IMR-90 (cell line): Measurements from ENCODE around the gene AP4B1. TPM values are rescaled to one million over a fixed set of nuclear protein-coding genes. Genes with fewer than 3 reads are reported as not detected.

Experiments
- ATAC-seq: fragments of 200-7000 bp; cut with Tn5 transposase; 2 replicates; pipeline ENCODE4 v1.9.1; 2020; ENCODE audit warnings: low read depth, mild to moderate bottlenecking, moderate library complexity
- BruUV-seq: library from RNA; stranded (reverse); fragments of 400-500 nt; replicated peaks from 2 replicates; lab custom pipeline; 2021; lab: Mats Ljungman, UMichigan
- CTCF ChIA-PET: fragments of 300-600 bp; formaldehyde crosslinking; extraction: SDS; loops from one replicate; lab custom pipeline; 2021; ENCODE audit warnings: antibody characterized with exemption; lab: Yijun Ruan, JAX
- POLR2A ChIA-PET: fragments of 300-600 bp; sonication (Branson Sonifier 250); formaldehyde crosslinking; loops from one replicate; lab custom pipeline; 2022; ENCODE audit warnings: antibody characterized with exemption; ENCODE audit not compliant: unreplicated experiment; lab: Charles Lee
- DNase-seq: peaks from one replicate; pipeline ENCODE4 v3.0.0; 2013
- H2AFZ ChIP-seq: replicated peaks from 2 replicates; pipeline ENCODE3; 2013; ENCODE audit warnings: low read length, mild to moderate bottlenecking; ENCODE audit not compliant: poor library complexity
- H2AK5ac ChIP-seq: 2 replicates; pipeline ENCODE4 v1.6.1; 2013; ENCODE audit warnings: low read depth, low read length, inconsistent platforms
- H2AK9ac ChIP-seq: replicated peaks from 2 replicates; pipeline ENCODE3; 2013; ENCODE audit warnings: mild to moderate bottlenecking, low read depth, low read length, moderate library complexity; ENCODE audit not compliant: poor library complexity
- H2BK120ac ChIP-seq: 2 replicates; pipeline ENCODE4 v1.6.1; 2013; ENCODE audit warnings: low read depth, low read length, inconsistent platforms
- H2BK15ac ChIP-seq: 3 replicates; pipeline ENCODE4 v1.6.1; 2013; ENCODE audit warnings: low read depth, low read length, inconsistent platforms
- H2BK20ac ChIP-seq: 2 replicates; pipeline ENCODE4 v1.6.1; 2013; ENCODE audit warnings: low read depth, mild to moderate bottlenecking, inconsistent platforms, low read length, moderate library complexity
- H2BK5ac ChIP-seq: 2 replicates; pipeline ENCODE4 v1.6.1; 2013; ENCODE audit warnings: mild to moderate bottlenecking, low read depth, low read length, inconsistent platforms; ENCODE audit not compliant: poor library complexity, severe bottlenecking
- H3K14ac ChIP-seq: replicated peaks from 2 replicates; pipeline ENCODE4 v1.6.1; 2013; ENCODE audit warnings: low read depth, low read length, inconsistent platforms
- H3K18ac ChIP-seq: 2 replicates; pipeline ENCODE4 v1.6.1; 2013; ENCODE audit warnings: low read depth, low read length, control low read depth
- H3K23ac ChIP-seq: 2 replicates; pipeline ENCODE4 v1.6.1; 2013; ENCODE audit warnings: low read depth, low read length, inconsistent platforms
- H3K27ac ChIP-seq: 2 replicates; pipeline ENCODE4 v1.5.1; 2013; ENCODE audit warnings: mild to moderate bottlenecking, control low read depth, low read length; ENCODE audit not compliant: insufficient read depth
- H3K27me3 ChIP-seq: 2 replicates; pipeline ENCODE4 v1.6.1; 2013; ENCODE audit warnings: low read length; ENCODE audit not compliant: control insufficient read depth, insufficient read depth
- H3K36me3 ChIP-seq: 2 replicates; pipeline ENCODE4 v1.6.1; 2013; ENCODE audit warnings: low read length, mixed read lengths; ENCODE audit not compliant: control insufficient read depth, insufficient read depth
- H3K4ac ChIP-seq: 2 replicates; pipeline ENCODE4 v1.6.1; 2013; ENCODE audit warnings: low read depth, low read length, inconsistent platforms
- H3K4me1 ChIP-seq: 2 replicates; pipeline ENCODE4 v1.6.1; 2013; ENCODE audit warnings: low read length, mixed read lengths; ENCODE audit not compliant: control insufficient read depth, insufficient read depth
- H3K4me2 ChIP-seq: 2 replicates; pipeline ENCODE4 v1.6.1; 2013; ENCODE audit warnings: low read depth, mild to moderate bottlenecking, control low read depth, low read length, moderate library complexity
- H3K4me3 ChIP-seq: 2 replicates; pipeline ENCODE4 v1.5.1; 2013; ENCODE audit warnings: low read depth, mild to moderate bottlenecking, control low read depth, low read length, moderate library complexity; ENCODE audit not compliant: insufficient read depth
- H3K56ac ChIP-seq: 2 replicates; pipeline ENCODE4 v1.6.1; 2013; ENCODE audit warnings: low read length, inconsistent platforms; ENCODE audit not compliant: insufficient read depth; ENCODE audit errors: extremely low read depth
- H3K79me1 ChIP-seq, 2 experiments: 2 replicates each; pipeline ENCODE4 v1.6.1; 2013; ENCODE audit warnings: low read length in 2 of 2, inconsistent platforms in 1 of 2, low read depth in 1 of 2
- H3K9ac ChIP-seq: 2 replicates; pipeline ENCODE4 v1.6.1; 2013; ENCODE audit warnings: low read depth, low read length, control low read depth
- H3K9me1 ChIP-seq: 2 replicates; pipeline ENCODE4 v1.6.1; 2013; ENCODE audit warnings: low read length, inconsistent platforms; ENCODE audit not compliant: insufficient read depth
- H3K9me3 ChIP-seq: 2 replicates; pipeline ENCODE4 v1.6.1; 2013; ENCODE audit warnings: low read length; ENCODE audit not compliant: control insufficient read depth, insufficient read depth
- H4K20me1 ChIP-seq: 2 replicates; pipeline ENCODE4 v1.6.1; 2013; ENCODE audit warnings: low read length, inconsistent platforms; ENCODE audit not compliant: insufficient read depth
- H4K5ac ChIP-seq: 2 replicates; pipeline ENCODE4 v1.6.1; 2013; ENCODE audit warnings: mild to moderate bottlenecking, low read depth, low read length, control low read depth
- H4K8ac ChIP-seq, 2 experiments: 2 replicates each; pipeline ENCODE4 v1.6.1; 2013; ENCODE audit warnings: low read depth in 2 of 2, low read length in 2 of 2, control low read depth in 1 of 2, inconsistent platforms in 1 of 2
- H4K91ac ChIP-seq: 2 replicates; pipeline ENCODE4 v1.6.1; 2013; ENCODE audit warnings: low read depth, low read length, inconsistent platforms; ENCODE audit not compliant: insufficient read depth
- BHLHE40 ChIP-seq: fragments of 150-350 bp; IDR thresholded peaks from 2 replicates; pipeline ENCODE4 v1.6.1; 2016; ENCODE audit warnings: mild to moderate bottlenecking, low read depth, low read length
- CTCF ChIP-seq: conservative IDR thresholded peaks from 2 replicates; pipeline ENCODE4 v1.5.1; 2012; ENCODE audit warnings: mild to moderate bottlenecking, low read depth, low read length, improper control_type of control experiment
- RAD21 ChIP-seq: IDR thresholded peaks from 2 replicates; pipeline ENCODE4 v1.6.1; 2012; ENCODE audit warnings: low read length, improper control_type of control experiment
- SMC3 ChIP-seq: fragments of 150-350 bp; IDR thresholded peaks from 2 replicates; pipeline ENCODE4 v1.6.1; 2016; ENCODE audit warnings: low read depth, mild to moderate bottlenecking, antibody characterized with exemption, low read length, moderate library complexity
- WGBS, 2 experiments: methylation state at CpG; one replicate each; pipeline versions ENCODE4 v1.1.5 to v1.1.7; 2013; ENCODE audit warnings: missing lambda C conversion rate in 2 of 2; ENCODE audit not compliant: insufficient read length in 1 of 2; ENCODE audit errors: extremely low coverage in 2 of 2; 5-methylcytosine and 5-hydroxymethylcytosine counted together
- dilution Hi-C: fragments of 300-500 bp; cut with HindIII; formaldehyde crosslinking; loops from one replicate; pipeline ENCODE4 v1.14.3; 2018; ENCODE audit warnings: low sequenced_read_pairs; ENCODE audit not compliant: unreplicated experiment
- in situ Hi-C: fragments of 300-500 bp; cut with MboI; formaldehyde crosslinking; loops from 3 replicates; pipeline ENCODE4 v1.14.3; 2019; ENCODE audit warnings: low sequenced_read_pairs, inconsistent platforms, mixed read lengths
- intact Hi-C: fragments of 100-400 bp; cut with micrococcal nuclease; formaldehyde crosslinking; loops from 2 replicates; pipeline ENCODE4 v1.10.0; 2022
- polyA plus RNA-seq, 3 experiments: library from polyadenylated mRNA; depleted of rRNA; stranded (reverse); fragments of >200 nt; gene quantifications; 2 replicates each; pipeline ENCODE4 v1.2.3, GENCODE V29; 2012; ENCODE audit warnings: low replicate concordance in 1 of 3
- total RNA-seq: library from RNA; depleted of rRNA; stranded (reverse); fragments of >200 nt; gene quantifications from 2 replicates; pipeline ENCODE4 v1.2.3, GENCODE V29; 2012

The AP4B1 gene
- total and polyA plus RNA-seq, 2 of the 4 experiments (the other 2 are of a cell fraction) = 15.6 to 18.1 TPM

GRCh38 chr1:113938192-113938591, 33.6 kb upstream of the AP4B1 start:
- ChIA-PET POLR2A (interaction anchor here (0.6 kb wide), 2 partner anchors 175 to 325 kb away, joined by 4 read pairs; no protein-coding TSS in a partner anchor), CTCF (no interaction called here)
- Histone ChIP-seq H2BK20ac (no peak overlapping the region), H3K4me3 (no peak overlapping the region), H3K18ac (no peak overlapping the region), H4K8ac (no peak overlapping the region), H3K9me3 (no peaks in the 10 kb centered on the region), H3K9me1 (peaks cover 15% of the 10 kb centered on the region), H2BK5ac (no peak overlapping the region), H3K23ac (no peak overlapping the region), H2AFZ (no peak overlapping the region), H3K4ac (no peak overlapping the region), H2AK9ac (no peak overlapping the region), H4K91ac (no peak overlapping the region), H3K14ac (no peak overlapping the region), H3K79me1 (peaks cover 21 to 60% of the 10 kb centered on the region in 2 experiments), H3K36me3 (peaks cover 12% of the 10 kb centered on the region), H3K4me2 (no peak overlapping the region), H2BK120ac (no peak overlapping the region), H3K27ac (no peak overlapping the region), H2BK15ac (no peak overlapping the region), H4K20me1 (peaks cover 54% of the 10 kb centered on the region), H3K9ac (no peak overlapping the region), H3K27me3 (no peaks in the 10 kb centered on the region), H3K56ac (no peak overlapping the region), H4K5ac (no peak overlapping the region), H3K4me1 (peaks cover 2% of the 10 kb centered on the region; the same call in 1 of the 2 replicates), H2AK5ac (no peak overlapping the region)
- intact Hi-C loops = loop anchor here (10.0 kb wide), 1 partner anchor 793 kb away; no protein-coding TSS in a partner anchor
- dilution Hi-C loops = no loop called here
- WGBS, 2 experiments = 100% methylated on average over 1 of the region's 5 CpGs; no CpG with 5 or more reads in 1 of the 2 experiments
- in situ Hi-C loops = no loop called here
- no peak for ATAC-seq
- TF ChIP-seq CTCF (no peak), SMC3 (no peak), RAD21 (no peak), BHLHE40 (no peak)
- BruUV-seq = no TSS peak
- no peak for DNase-seq
